GM12865 (cell line): ENCODE results near the gene FAM241A.

Source experiments
- DNase-seq: peaks from one replicate; pipeline ENCODE4 v3.0.0; 2010; ENCODE audit warnings: low read depth
- H3K4me3 ChIP-seq: 2 replicates; pipeline ENCODE4 v1.5.1; 2011; ENCODE audit warnings: mild to moderate bottlenecking, low read depth, low read length, control low read depth
- CTCF ChIP-seq: IDR thresholded peaks from 2 replicates; pipeline ENCODE4 v1.5.1; 2011; ENCODE audit warnings: low read length, control low read depth, low read depth, inconsistent platforms; ENCODE audit not compliant: insufficient read depth; ENCODE audit errors: missing control alignments

FAM241A gene

GRCh38 chr4:112136551-112136950, 8.7 kb upstream of the FAM241A start:
- TF ChIP-seq CTCF: no peak
- no peak for DNase-seq
- H3K4me3 ChIP-seq: no peak overlapping the region

- H3K4me3 ChIP-seq: no peak overlapping the region
- no peak for DNase-seq
- no peak for TF ChIP-seq CTCF
These were observed 6.7 kb upstream of the FAM241A start for GRCh38 chr4:112138538-112138937.

GRCh38 chr4:112140536-112140935, 4.7 kb upstream of the FAM241A start:
- no peak for TF ChIP-seq CTCF
- no peak for DNase-seq
- H3K4me3 ChIP-seq: no peak overlapping the region

GRCh38 chr4:112141366-112142138, 3.7 kb upstream of the FAM241A start:
- no peak for TF ChIP-seq CTCF
- no peak for DNase-seq
- no peak overlapping the region for H3K4me3 ChIP-seq

- no peak for TF ChIP-seq CTCF
- no peak for DNase-seq
- no peak overlapping the region for H3K4me3 ChIP-seq
These were observed 3.1 kb upstream of the FAM241A start for GRCh38 chr4:112142182-112142581.

- no peak overlapping the region for H3K4me3 ChIP-seq
These were observed 1.5 kb upstream of the FAM241A start for GRCh38 chr4:112143781-112144180.

More at GRCh38 chr4:112143781-112144180, 1.5 kb upstream of the FAM241A start:
- DNase-seq: no peak
- TF ChIP-seq CTCF: no peak
